Fibroblast of skin of abdomen (primary cell): ENCODE measurements around the gene RERE.

Experiments
- DNase-seq: peaks from one replicate; pipeline ENCODE4 v3.0.0-alpha.2; 2013

The RERE gene

GRCh38 chr1:8538502-8538901 lies 278.9 kb downstream of the RERE start:
- DNase-seq, result no peak

DNA sequence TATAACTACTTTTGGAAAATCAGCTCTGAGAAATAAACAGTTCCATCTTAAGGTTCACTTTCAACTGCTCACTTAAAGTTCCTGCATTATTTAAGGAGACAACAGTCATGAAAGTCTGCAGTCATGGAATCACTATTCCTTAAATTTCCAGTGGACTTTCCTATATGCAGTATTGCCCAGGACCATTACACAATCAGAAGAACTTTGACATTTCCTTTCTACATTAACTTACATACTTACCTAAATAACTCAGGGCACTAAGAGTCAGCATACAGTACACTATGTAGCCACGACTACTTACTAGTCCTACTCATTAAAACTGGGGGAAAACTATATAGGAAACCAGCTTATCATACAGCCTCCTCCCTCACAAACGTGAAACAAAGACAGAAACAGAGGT lies 279.4 kb downstream of the RERE start:
- no peak for DNase-seq

GRCh38 chr1:8536515-8536914 lies 280.9 kb downstream of the RERE start:
- DNase-seq, result no peak

GRCh38 chr1:8533907-8534306 lies 283.5 kb downstream of the RERE start:
- DNase-seq, result no peak

GRCh38 chr1:8533124-8533523 lies 284.3 kb downstream of the RERE start:
- DNase-seq, result no peak

DNA sequence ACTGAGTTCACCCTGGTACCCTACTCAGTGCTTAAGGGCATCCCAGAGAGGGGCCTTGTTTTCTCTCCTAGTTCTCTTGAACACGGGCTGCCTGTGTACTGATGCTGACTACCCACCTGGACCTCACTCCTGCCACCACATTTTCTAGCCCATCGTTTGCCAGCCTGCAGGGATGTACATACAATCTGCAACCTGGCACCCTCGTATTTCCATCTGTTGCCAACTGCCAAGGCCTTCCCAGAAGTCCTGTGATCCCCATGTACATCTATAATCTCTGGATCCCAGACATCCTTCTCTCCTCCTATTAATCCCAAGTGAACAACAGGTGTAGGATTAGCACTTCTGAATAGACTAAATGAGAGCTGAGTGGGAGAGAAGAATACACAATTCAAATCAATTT lies 287.5 kb downstream of the RERE start:
- no peak for DNase-seq

DNA sequence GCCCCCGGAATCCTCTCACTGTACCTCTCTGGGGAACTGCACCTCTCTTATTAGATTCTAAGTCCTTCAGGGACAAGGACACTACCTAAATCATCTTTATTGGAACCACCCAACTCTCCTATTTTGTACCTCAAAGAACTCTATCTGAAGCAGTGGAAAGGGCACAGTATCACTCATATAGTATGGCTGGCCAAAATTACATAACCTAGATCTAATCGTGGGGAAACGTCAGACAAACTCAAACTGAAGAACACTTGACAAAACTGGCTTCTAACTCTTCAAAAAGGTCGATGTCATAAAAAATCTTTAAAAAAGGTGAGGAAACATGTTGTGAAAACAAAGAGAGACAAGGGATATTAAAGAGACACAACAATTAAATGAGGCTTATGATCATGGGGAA lies 289.5 kb downstream of the RERE start:
- DNase-seq, result no peak

DNA sequence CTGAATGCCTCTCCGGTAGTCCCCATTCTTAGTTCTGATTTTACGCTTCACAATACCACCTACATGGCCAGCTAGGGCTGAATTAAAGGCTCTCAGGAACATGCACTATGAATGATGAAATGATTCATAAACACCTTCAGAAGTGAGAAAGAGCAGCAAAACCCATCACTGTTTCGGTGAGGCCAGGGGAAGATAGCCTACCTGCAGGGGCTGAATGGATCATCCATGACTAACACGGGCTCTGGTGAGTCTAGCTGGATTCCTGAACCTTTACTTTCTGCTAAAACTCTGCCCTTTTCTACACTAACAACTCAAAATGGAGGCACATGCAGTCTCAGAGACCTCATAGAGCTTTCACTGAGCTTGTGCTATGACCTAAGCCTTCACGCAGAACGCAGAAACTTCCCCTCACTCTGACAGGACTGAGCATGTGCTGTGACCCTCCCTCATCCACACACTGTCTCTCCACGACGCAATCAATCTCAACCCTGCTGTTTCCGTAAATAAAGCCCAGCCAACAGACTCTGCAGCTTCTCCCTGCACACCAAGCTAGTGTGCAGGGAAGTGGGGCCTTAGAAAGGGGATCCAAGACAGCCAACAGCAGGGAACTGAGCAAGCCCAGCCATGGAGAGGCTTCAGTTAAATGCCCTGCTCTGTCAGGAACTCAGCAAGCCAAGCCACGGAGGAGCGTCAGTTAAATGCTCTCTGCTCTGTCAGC lies 291.7 kb downstream of the RERE start:
- peak; percentile 96 for DNase-seq

- peak; percentile 66 for DNase-seq
These were observed 292.3 kb downstream of the RERE start for GRCh38 chr1:8525216-8525557.

- DNase-seq, result no peak
These were observed 292.7 kb downstream of the RERE start for GRCh38 chr1:8524627-8525157.

DNA sequence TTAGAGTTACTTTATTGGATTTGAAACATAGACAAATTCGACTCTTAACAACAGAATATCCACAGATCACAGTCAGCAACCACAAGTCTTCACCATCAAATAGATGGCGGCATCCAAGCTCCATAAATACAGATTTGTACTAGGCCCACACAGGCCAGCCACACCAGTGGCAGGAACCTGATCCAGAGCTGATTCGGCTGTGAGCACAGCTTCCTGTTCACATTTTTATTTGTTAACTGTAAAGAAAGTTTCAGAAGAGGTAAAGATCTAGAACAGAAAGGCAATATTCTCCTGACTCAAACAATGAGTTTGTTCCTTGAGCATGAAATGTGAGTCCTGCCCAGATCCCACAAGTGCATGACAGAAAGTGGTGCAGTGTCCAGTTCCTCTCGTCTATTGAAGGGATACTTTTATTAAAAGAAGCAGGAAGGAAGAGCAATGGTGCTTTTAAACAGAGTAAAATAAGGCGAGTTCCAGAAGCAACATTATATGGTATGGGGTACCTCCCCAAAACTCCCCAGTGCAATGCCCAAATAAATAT lies 293.7 kb downstream of the RERE start:
- DNase-seq, result no peak

DNA sequence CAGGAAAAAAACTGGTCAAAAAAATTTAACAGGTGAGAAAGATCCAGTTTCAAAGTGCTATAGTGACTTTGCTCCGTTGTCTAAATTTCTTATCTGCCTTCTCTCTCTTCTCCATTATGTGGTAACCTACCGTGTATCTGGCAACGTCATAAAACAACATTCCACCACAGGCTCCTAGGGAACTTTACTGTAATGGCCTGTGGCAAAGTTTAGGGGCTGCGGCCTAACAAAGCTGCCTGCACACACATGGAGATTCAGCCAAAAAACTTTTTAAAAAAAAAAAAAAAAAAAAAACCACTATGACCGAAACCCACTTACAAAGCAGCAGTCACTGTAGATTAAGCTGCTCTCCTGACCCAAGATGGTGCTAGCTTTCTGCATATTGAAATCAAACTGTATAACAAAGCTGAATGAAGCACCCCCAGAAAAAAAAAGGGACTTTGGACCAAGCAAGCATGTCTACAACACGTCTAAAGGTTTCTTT lies 296.9 kb downstream of the RERE start:
- no peak for DNase-seq

- DNase-seq, result no peak
These were observed 298.3 kb downstream of the RERE start for GRCh38 chr1:8519167-8519566.

DNA sequence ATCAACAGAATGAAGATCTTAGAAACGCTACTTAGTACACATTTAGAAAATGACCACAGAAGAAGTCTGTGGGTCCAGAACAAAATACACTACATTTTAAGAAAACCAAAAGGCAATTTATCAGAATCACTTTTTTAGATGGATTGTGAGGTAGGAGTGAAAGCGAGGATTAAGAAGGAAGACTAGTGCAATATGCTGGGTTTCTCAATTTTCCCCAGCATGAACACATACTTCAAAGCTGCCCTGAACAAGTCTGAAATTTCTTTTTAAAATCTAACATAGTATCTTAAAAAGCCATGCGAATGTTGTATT lies 299.0 kb downstream of the RERE start:
- DNase-seq, result no peak

DNA sequence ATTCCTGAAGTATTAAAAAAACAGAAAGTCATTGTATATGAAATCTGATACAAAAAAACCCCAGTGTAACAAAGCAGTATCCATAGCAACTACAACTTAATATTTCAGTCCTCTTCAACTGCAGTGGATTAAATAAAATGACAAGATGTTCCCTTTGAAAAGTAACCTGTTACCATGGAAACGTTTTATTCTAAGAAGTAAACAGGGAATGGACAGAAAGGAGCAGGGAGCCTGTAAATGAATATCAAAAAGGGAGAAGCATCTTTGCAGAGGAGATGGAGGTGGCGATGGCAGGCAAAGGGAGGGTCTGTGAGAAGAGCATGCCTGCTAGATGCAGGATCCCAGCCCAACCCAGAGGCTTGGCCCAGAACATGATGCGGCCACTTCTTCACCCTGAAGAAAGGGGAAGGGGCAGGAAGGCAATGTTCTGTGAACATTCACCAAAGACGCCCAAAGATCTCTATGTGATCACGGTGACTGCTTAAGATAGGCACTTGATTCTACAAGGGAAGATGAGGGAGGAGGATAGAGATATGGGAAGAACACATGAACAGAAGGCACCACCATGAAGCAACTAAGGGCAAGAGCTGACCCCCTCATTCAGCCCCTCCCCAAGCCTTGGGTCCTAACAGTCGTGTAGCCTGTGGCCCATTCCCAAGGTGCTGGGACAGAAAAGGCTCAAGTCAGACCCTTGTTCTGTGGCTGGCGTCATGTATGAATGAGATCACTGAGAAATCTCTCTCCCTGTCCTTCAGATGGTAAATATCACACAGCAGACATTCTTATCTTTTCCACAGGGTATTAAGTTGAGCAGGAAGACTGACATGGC lies 299.6 kb downstream of the RERE start:
- DNase-seq, result peak; percentile 8

- peak; percentile 53 for DNase-seq
These were observed 300.5 kb downstream of the RERE start for GRCh38 chr1:8516793-8517556.

- no peak for DNase-seq
These were observed 301.1 kb downstream of the RERE start for GRCh38 chr1:8516278-8516777.

DNA sequence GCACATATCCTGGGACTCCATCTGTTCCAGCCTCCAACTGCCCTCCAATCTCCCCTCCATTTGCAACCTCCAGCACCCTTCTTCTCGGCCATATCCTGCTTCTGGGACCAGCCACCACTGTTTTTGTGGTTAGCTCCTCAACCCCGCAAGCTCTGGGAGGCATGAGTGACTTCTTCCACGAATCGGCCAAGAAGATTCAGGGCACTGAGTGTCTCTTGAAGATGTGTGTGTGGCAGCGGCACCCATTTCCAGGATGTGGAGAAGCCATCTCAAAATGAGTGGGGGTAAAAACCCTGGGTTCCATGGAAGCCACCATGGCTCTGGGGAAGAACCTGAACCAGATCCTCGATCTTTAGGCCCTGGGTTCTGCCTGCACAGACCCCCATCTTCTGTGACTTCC lies 304.9 kb downstream of the RERE start:
- DNase-seq, result no peak

DNA sequence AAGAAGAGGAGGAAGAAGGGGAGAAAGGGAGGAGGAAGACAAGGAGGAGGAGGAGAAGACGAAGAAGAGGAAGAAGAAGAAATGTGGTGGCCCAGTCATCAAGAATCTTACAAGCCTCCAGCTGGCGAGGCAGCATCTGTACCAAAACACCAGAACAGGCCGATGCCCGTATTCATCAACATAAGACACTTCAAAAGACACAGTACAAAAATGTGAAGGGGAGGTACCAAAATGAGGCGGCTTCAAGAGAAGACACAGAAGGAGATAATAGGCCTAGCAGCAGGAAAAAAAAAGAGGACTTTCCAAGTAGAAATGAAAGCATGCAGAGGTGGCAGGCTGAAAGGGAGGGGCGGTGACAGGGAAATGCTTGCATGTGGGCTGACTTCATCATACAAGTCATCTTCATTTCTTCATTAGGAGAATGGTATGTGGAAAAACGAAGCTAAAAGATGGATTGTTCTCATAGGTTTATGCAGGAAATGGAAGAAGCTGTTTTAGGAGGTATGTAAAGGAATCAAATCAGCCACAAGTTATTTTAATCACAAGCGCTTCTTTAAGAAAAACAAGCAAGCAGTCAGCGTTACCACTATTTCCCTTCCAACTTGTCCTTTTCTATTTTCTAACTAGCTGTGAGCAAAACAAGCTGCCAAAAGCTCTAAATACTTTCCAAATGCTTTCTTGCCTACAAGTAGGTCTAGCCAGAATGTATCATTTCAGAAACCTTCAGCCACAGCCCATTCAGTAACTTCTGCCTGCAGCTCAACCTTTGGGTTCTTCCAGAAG lies 307.2 kb downstream of the RERE start:
- peak; percentile 86 for DNase-seq

DNA sequence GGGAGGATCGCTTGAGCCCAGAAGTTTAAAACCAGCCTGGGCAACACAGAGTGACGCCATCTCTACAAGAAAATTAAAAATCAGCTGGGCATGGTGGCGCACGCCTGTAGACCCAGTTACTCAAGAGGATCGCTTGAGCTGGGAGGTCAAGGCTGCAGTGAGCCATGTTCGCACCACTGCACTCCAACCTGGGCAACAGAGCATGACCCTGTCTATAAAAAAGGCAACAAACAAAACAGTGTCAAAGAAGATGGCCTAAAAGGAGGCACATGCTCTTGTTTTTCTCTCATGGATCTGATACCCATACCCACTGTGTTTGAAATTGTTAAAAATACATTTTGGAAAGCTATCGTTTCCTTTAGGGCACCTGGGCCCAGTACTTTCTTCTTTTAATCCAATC lies 307.9 kb downstream of the RERE start:
- DNase-seq, result no peak

- no peak for DNase-seq
These were observed 310.3 kb downstream of the RERE start for GRCh38 chr1:8506995-8507615.
